Keratinocyte (primary cell): ENCODE measurements around the gene DCUN1D1. TPM values are rescaled to one million over a fixed set of nuclear protein-coding genes. Genes with fewer than 3 reads are reported as not detected.

Source experiments
- DNase-seq: peaks from one replicate; pipeline ENCODE4 v3.0.0-alpha.2; 2011; ENCODE audit warnings: low read depth, missing footprints, low spot score
- FAIRE-seq: peaks from 2 replicates; lab custom pipeline; 2011; peaks lifted over from hg19 to GRCh38; lab: Jason Lieb, UNC
- H2AFZ ChIP-seq: 2 replicates; pipeline ENCODE4 v1.6.0; 2012; ENCODE audit warnings: low read length, control low read depth, inconsistent platforms; ENCODE audit not compliant: control insufficient read depth
- H3K27ac ChIP-seq: 2 replicates; pipeline ENCODE4 v1.5.1; 2011; ENCODE audit warnings: low read length; ENCODE audit not compliant: control insufficient read depth, insufficient read depth
- H3K27me3 ChIP-seq: 3 replicates; pipeline ENCODE4 v1.6.0; 2011; ENCODE audit warnings: low read length; ENCODE audit not compliant: control insufficient read depth, insufficient read depth; ENCODE audit errors: extremely low read depth
- H3K36me3 ChIP-seq, 2 experiments: 2 replicates in 1 of 2; 3 replicates in 1 of 2; pipeline ENCODE4 v1.5.1; 2011; ENCODE audit warnings: low read length in 2 of 2, mild to moderate bottlenecking in 1 of 2; ENCODE audit not compliant: control insufficient read depth in 2 of 2, insufficient read depth in 2 of 2; ENCODE audit errors: extremely low read depth in 1 of 2
- H3K4me1 ChIP-seq: 3 replicates; pipeline ENCODE4 v1.5.1; 2011; ENCODE audit warnings: low read length; ENCODE audit not compliant: control insufficient read depth, insufficient read depth; ENCODE audit errors: extremely low read depth
- H3K4me2 ChIP-seq: 3 replicates; pipeline ENCODE4 v1.6.0; 2011; ENCODE audit warnings: low read depth, low read length; ENCODE audit not compliant: control insufficient read depth, insufficient read depth; ENCODE audit errors: extremely low read depth
- H3K4me3 ChIP-seq, 3 experiments: fragments of 200-600 bp in 1 of 3; sonication (generic) in 1 of 3; 2 replicates in 2 of 3; 3 replicates in 1 of 3; pipeline ENCODE4 v1.5.1; 2011 to 2016; ENCODE audit warnings: low read length in 3 of 3, mild to moderate bottlenecking in 3 of 3, control low read depth in 2 of 3, inconsistent platforms in 1 of 3, low read depth in 1 of 3, mixed read lengths in 1 of 3, mixed run types in 1 of 3, moderate library complexity in 1 of 3; ENCODE audit not compliant: control insufficient read depth in 2 of 3, insufficient read depth in 2 of 3; ENCODE audit errors: extremely low read depth in 1 of 3
- H3K79me2 ChIP-seq: 2 replicates; pipeline ENCODE4 v1.6.0; 2012; ENCODE audit warnings: low read length; ENCODE audit not compliant: control insufficient read depth, insufficient read depth
- H3K9ac ChIP-seq: 3 replicates; pipeline ENCODE4 v1.6.0; 2011; ENCODE audit warnings: low read length; ENCODE audit not compliant: control insufficient read depth, insufficient read depth; ENCODE audit errors: extremely low read depth
- H3K9me1 ChIP-seq: 3 replicates; pipeline ENCODE4 v1.6.0; 2011; ENCODE audit warnings: low read length; ENCODE audit not compliant: control insufficient read depth, insufficient read depth; ENCODE audit errors: extremely low read depth
- H3K9me3 ChIP-seq: 2 replicates; pipeline ENCODE4 v1.5.1; 2012; ENCODE audit warnings: low read depth, low read length; ENCODE audit not compliant: control insufficient read depth
- H4K20me1 ChIP-seq: 3 replicates; pipeline ENCODE4 v1.6.0; 2011; ENCODE audit warnings: low read length; ENCODE audit not compliant: control insufficient read depth, insufficient read depth; ENCODE audit errors: extremely low read depth
- CTCF ChIP-seq, 3 experiments: IDR thresholded peaks in 1 of 3; conservative IDR thresholded peaks in 1 of 3; optimal IDR thresholded peaks in 1 of 3; 2 replicates in 2 of 3; 3 replicates in 1 of 3; pipeline versions ENCODE3 to v1.5.1; 2011; ENCODE audit warnings: low read length in 3 of 3, mild to moderate bottlenecking in 3 of 3, moderate library complexity in 2 of 3, control low read depth in 1 of 3, inconsistent platforms in 1 of 3; ENCODE audit not compliant: insufficient read depth in 2 of 3; ENCODE audit errors: extremely low read depth in 1 of 3
- EZH2 ChIP-seq: IDR thresholded peaks from one replicate; pipeline ENCODE4 v1.6.1; 2012; ENCODE audit warnings: inconsistent platforms, mild to moderate bottlenecking, low read length, moderate library complexity
- dilution Hi-C: fragments of 300-500 bp; cut with MboI; formaldehyde crosslinking; loops from one replicate; pipeline ENCODE4 v1.7.0; 2020; ENCODE audit warnings: low sequenced_read_pairs; ENCODE audit not compliant: extremely low pct_ligation_motif_present
- polyA plus RNA-seq, 5 experiments: library from polyadenylated mRNA; depleted of rRNA in 3 of 5; stranded (reverse) in 3 of 5; stranded (forward) in 1 of 5; unstranded in 1 of 5; fragments of >200 nt; gene quantifications; 1 replicate in 1 of 5; 2 replicates in 3 of 5; 3 replicates in 1 of 5; pipeline versions ENCODE4 v1.2.1 to v1.2.3, GENCODE V29; 2011 to 2012; ENCODE audit warnings: missing spikeins in 2 of 5, low read depth in 1 of 5, low replicate concordance in 1 of 5

Gene DCUN1D1
- polyA plus RNA-seq, 1 donor (not counting 4 experiments of a cell fraction or from before 2014, with no cell fraction given) = 30.1 TPM

GRCh38 chr3:182904164-182904563 lies 76.2 kb downstream of the DCUN1D1 start:
- Histone ChIP-seq H3K79me2 (no peaks in the 10 kb centered on the region), H3K9ac (no peak overlapping the region), H3K9me3 (no peaks in the 10 kb centered on the region), H3K4me2 (no peak overlapping the region), H3K27ac (no peak overlapping the region), H3K27me3 (no peaks in the 10 kb centered on the region), H2AFZ (no peak overlapping the region), H3K9me1 (no peaks in the 10 kb centered on the region), H4K20me1 (no peaks in the 10 kb centered on the region), H3K4me1 (peaks cover under 1% of the 10 kb centered on the region), H3K4me3 (no peak overlapping the region), H3K36me3 (peaks cover 9% of the 10 kb centered on the region in 2 experiments)
- FAIRE-seq (no peak), DNase-seq (no peak)
- dilution Hi-C loops = no loop called here
- TF ChIP-seq EZH2 = no peak
- peak in 1 of 3 experiments; percentile 17 for TF ChIP-seq CTCF (optimal IDR thresholded peaks at IDR 0.05 in 1 of 3, IDR thresholded peaks at IDR 0.05 in 1 of 3, conservative IDR thresholded peaks at IDR 0.05 in 1 of 3; ENCODE audit: extremely low read depth in 1 of 3, insufficient read depth in 2 of 3, low read length in 3 of 3)

GRCh38 chr3:182902236-182902635 lies 78.1 kb downstream of the DCUN1D1 start:
- Histone ChIP-seq H3K4me2 (no peak overlapping the region), H3K9ac (no peak overlapping the region), H3K4me1 (no peaks in the 10 kb centered on the region), H3K9me1 (no peaks in the 10 kb centered on the region), H3K79me2 (no peaks in the 10 kb centered on the region), H3K4me3 (no peak overlapping the region), H3K27ac (no peak overlapping the region), H3K27me3 (no peaks in the 10 kb centered on the region), H3K36me3 (peaks cover 9 to 12% of the 10 kb centered on the region in 2 experiments), H4K20me1 (no peaks in the 10 kb centered on the region), H2AFZ (no peak overlapping the region), H3K9me3 (no peaks in the 10 kb centered on the region)
- dilution Hi-C loops = no loop called here
- FAIRE-seq (no peak), DNase-seq (no peak)
- TF ChIP-seq EZH2 (no peak), CTCF (optimal IDR thresholded peaks at IDR 0.05 in 1 of 3, IDR thresholded peaks at IDR 0.05 in 1 of 3, conservative IDR thresholded peaks at IDR 0.05 in 1 of 3; ENCODE audit: extremely low read depth in 1 of 3, insufficient read depth in 2 of 3, low read length in 3 of 3) (no peak)
